Measurements from ENCODE around the gene LEFTY2. TPM values are rescaled to one million over a fixed set of nuclear protein-coding genes. Genes with fewer than 3 reads are reported as not detected.
"Not testable (repeated sequence)": the region's sequence is repeated elsewhere in the genome, so short reads cannot be mapped to it uniquely, and the experiment has no call there.

Gene LEFTY2
- polyA plus RNA-seq, 1 experiment, result not detected

GRCh38 chr1:225979421-225979820 is 38.4 kb upstream of the LEFTY2 start:
- POLR2A ChIA-PET, result no interaction called here
- Histone ChIP-seq H3K4me3 (ENCODE audit: low read depth, low read length) (no peak overlapping the region), H3K36me3 (ENCODE audit: control insufficient read depth, insufficient read depth, low read length) (peaks cover 10% of the 10 kb centered on the region), H3K27me3 (ENCODE audit: control insufficient read depth, insufficient read depth, low read length) (no peaks in the 10 kb centered on the region)
- DNase-seq (ENCODE audit: low read depth), result no peak
- TF ChIP-seq CTCF (IDR thresholded peaks at IDR 0.05; ENCODE audit: insufficient read depth, low read depth, low read length), result no peak
- CTCF ChIA-PET, result interaction anchor here (0.6 to 3.0 kb wide), 5 partner anchors 8 to 505 kb away, joined by 3 to 18 read pairs (median 7); no protein-coding TSS in a partner anchor

- Histone ChIP-seq H3K36me3 (ENCODE audit: control insufficient read depth, insufficient read depth, low read length) (peaks cover 9% of the 10 kb centered on the region), H3K27me3 (ENCODE audit: control insufficient read depth, insufficient read depth, low read length) (no peaks in the 10 kb centered on the region), H3K4me3 (ENCODE audit: low read depth, low read length) (no peak overlapping the region)
- POLR2A ChIA-PET, result no interaction called here
- no peak for TF ChIP-seq CTCF (IDR thresholded peaks at IDR 0.05; ENCODE audit: insufficient read depth, low read depth, low read length)
- no peak for DNase-seq (ENCODE audit: low read depth)
- CTCF ChIA-PET, result interaction anchor here (0.7 to 3.0 kb wide), 7 partner anchors 9 to 508 kb away, joined by 3 to 18 read pairs (median 5); no protein-coding TSS in a partner anchor
Observed at GRCh38 chr1:225977937-225978748, 37.1 kb upstream of the LEFTY2 start.

GRCh38 chr1:225975146-225975545 is 34.1 kb upstream of the LEFTY2 start:
- CTCF ChIA-PET, result interaction anchor here (0.7 to 3.5 kb wide), 19 partner anchors 10 to 656 kb away, joined by 3 to 44 read pairs (median 4); partner anchors contain the start of genes SRP9 and TMEM63A
- H3K4me3 ChIP-seq (ENCODE audit: low read depth, low read length); POLR2A ChIA-PET; H3K36me3 ChIP-seq (ENCODE audit: control insufficient read depth, insufficient read depth, low read length); DNase-seq (ENCODE audit: low read depth); H3K27me3 ChIP-seq (ENCODE audit: control insufficient read depth, insufficient read depth, low read length): not testable (repeated sequence)

- CTCF ChIA-PET, result interaction anchor here (0.6 to 3.5 kb wide), 15 partner anchors 11 to 655 kb away, joined by 3 to 44 read pairs (median 5); partner anchors contain the start of genes SRP9 and TMEM63A
Observed at GRCh38 chr1:225974454-225974853, 33.4 kb upstream of the LEFTY2 start.

GRCh38 chr1:225973158-225973557 is 32.1 kb upstream of the LEFTY2 start:
- CTCF ChIA-PET, result interaction anchor here (0.9 to 2.2 kb wide), 4 partner anchors 21 to 501 kb away, joined by 3 to 8 read pairs (median 4); partner anchors contain the start of gene SRP9
- Histone ChIP-seq H3K27me3 (ENCODE audit: control insufficient read depth, insufficient read depth, low read length) (no peaks in the 10 kb centered on the region), H3K36me3 (ENCODE audit: control insufficient read depth, insufficient read depth, low read length) (no peaks in the 10 kb centered on the region; the same call in 1 of the 2 replicates), H3K4me3 (ENCODE audit: low read depth, low read length) (no peak overlapping the region)
- no peak for TF ChIP-seq CTCF (IDR thresholded peaks at IDR 0.05; ENCODE audit: insufficient read depth, low read depth, low read length)
- no peak for DNase-seq (ENCODE audit: low read depth)
- POLR2A ChIA-PET, result no interaction called here

More at GRCh38 chr1:225974454-225974853, 33.4 kb upstream of the LEFTY2 start:
- no peak for TF ChIP-seq CTCF (IDR thresholded peaks at IDR 0.05; ENCODE audit: insufficient read depth, low read depth, low read length)
- Histone ChIP-seq H3K36me3 (ENCODE audit: control insufficient read depth, insufficient read depth, low read length) (no peaks in the 10 kb centered on the region; the same call in none of the 2 replicates), H3K27me3 (ENCODE audit: control insufficient read depth, insufficient read depth, low read length) (no peaks in the 10 kb centered on the region), H3K4me3 (ENCODE audit: low read depth, low read length) (no peak overlapping the region)
- POLR2A ChIA-PET, result interaction anchor here (0.6 kb wide), 1 partner anchor 500 kb away, joined by 3 read pairs; no protein-coding TSS in a partner anchor
- no peak for DNase-seq (ENCODE audit: low read depth)

All from BJ (cell line).